Vagina (tissue), 2 donors: Measurements from ENCODE around the gene LRRC34. TPM values are rescaled to one million over a fixed set of nuclear protein-coding genes. Genes with fewer than 3 reads are reported as not detected.

Experiments
- DNase-seq, 2 donors: peaks; one replicate each; pipeline ENCODE4 v3.0.0-alpha.2; 2017; ENCODE audit errors: extremely low spot score in 2 of 2
- H3K27ac ChIP-seq: fragments of 200-600 bp; sonication (generic); one replicate; pipeline ENCODE4 v1.5.1; 2019
- H3K27me3 ChIP-seq: fragments of 200-600 bp; sonication (generic); one replicate; pipeline ENCODE4 v1.5.1; 2019
- H3K36me3 ChIP-seq, 2 donors: fragments of 200-600 bp; sonication (generic); one replicate each; pipeline ENCODE4 v1.5.1; 2017 to 2019
- H3K4me1 ChIP-seq: fragments of 200-600 bp; sonication (generic); one replicate; pipeline ENCODE4 v1.5.1; 2019
- H3K4me3 ChIP-seq, 2 donors: fragments of 200-600 bp; sonication (generic); 1 replicate in 1 of 2; 2 replicates in 1 of 2; pipeline ENCODE4 v1.5.1; 2016 to 2019
- H3K9me3 ChIP-seq: fragments of 200-600 bp; sonication (generic); one replicate; pipeline ENCODE4 v1.5.1; 2019
- CTCF ChIP-seq, 3 experiments: fragments of 450-650 bp in 2 of 3; fragments of 200-600 bp in 1 of 3; sonication (generic) in 1 of 3; IDR thresholded peaks; one replicate each; pipeline ENCODE4 v1.5.1; 2017 to 2019; ENCODE audit warnings: antibody characterized with exemption in 3 of 3, mild to moderate bottlenecking in 2 of 3, moderate library complexity in 2 of 3
- POLR2A ChIP-seq, 2 donors: fragments of 450-650 bp; IDR thresholded peaks; one replicate each; pipeline ENCODE4 v1.6.1; 2017; ENCODE audit warnings: antibody characterized with exemption in 2 of 2, mild to moderate bottlenecking in 2 of 2, moderate library complexity in 2 of 2
- POLR2AphosphoS5 ChIP-seq, 2 donors: sonication (generic); formaldehyde crosslinking; IDR thresholded peaks; one replicate each; pipeline ENCODE4 v1.9.0; 2017; ENCODE audit warnings: antibody characterized with exemption in 2 of 2, mild to moderate bottlenecking in 2 of 2, low read depth in 1 of 2; ENCODE audit not compliant: insufficient read depth in 1 of 2
- intact Hi-C: fragments of 100-400 bp; cut with DNase I; formaldehyde crosslinking; loops from one replicate; pipeline ENCODE4 v1.15.1; 2023
- total RNA-seq: library from RNA; depleted of rRNA; stranded (reverse); fragments of >200 nt; gene quantifications from one replicate; pipeline ENCODE4 v1.2.3, GENCODE V29; 2016

The LRRC34 gene
- total RNA-seq, 1 donor from 2014 or later: 0.49 TPM

- no peaks in the 10 kb centered on the region for H3K4me1 ChIP-seq
- H3K27me3 ChIP-seq: no peaks in the 10 kb centered on the region
- H3K4me3 ChIP-seq: no peak overlapping the region
- H3K36me3 ChIP-seq: no peaks in the 10 kb centered on the region
- intact Hi-C loops: no loop called here
- H3K9me3 ChIP-seq: no peaks in the 10 kb centered on the region
- no peak for TF ChIP-seq POLR2AphosphoS5 (IDR thresholded peaks at IDR 0.05; ENCODE audit: insufficient read depth in 1 of 2, low read depth in 1 of 2)
- no peak for TF ChIP-seq CTCF (IDR thresholded peaks at IDR 0.05)
- TF ChIP-seq POLR2A (IDR thresholded peaks at IDR 0.05): no peak
- no peak for DNase-seq
- H3K27ac ChIP-seq: no peak overlapping the region
Observed at GRCh38 chr3:169838511-169839030, 25.9 kb upstream of the LRRC34 start.

DNA sequence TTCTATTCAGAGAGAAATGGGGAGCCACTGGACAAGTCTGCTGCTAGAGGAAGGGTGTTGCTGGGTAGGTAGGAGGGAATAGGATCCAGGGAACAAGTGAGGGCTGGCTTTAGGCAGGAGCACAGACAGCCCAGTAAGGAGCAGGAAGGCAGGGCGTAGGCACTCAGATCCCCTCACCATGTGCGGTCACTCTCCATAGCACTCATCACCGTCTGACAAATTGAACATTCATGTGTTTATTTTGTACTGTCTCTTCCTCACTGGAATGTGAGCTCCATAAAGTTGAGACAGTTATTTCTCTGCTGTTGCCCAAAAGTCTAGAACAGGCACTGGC is 24.2 kb upstream of the LRRC34 start:
- Histone ChIP-seq H3K27ac (no peak overlapping the region), H3K27me3 (no peaks in the 10 kb centered on the region), H3K4me3 (no peak overlapping the region), H3K36me3 (no peaks in the 10 kb centered on the region), H3K4me1 (no peaks in the 10 kb centered on the region), H3K9me3 (no peaks in the 10 kb centered on the region)
- TF ChIP-seq POLR2A (IDR thresholded peaks at IDR 0.05) (no peak), POLR2AphosphoS5 (IDR thresholded peaks at IDR 0.05; ENCODE audit: insufficient read depth in 1 of 2, low read depth in 1 of 2) (no peak), CTCF (IDR thresholded peaks at IDR 0.05) (no peak)
- DNase-seq: no peak
- intact Hi-C loops: no loop called here

- TF ChIP-seq CTCF (IDR thresholded peaks at IDR 0.05): no peak
- no peak for TF ChIP-seq POLR2AphosphoS5 (IDR thresholded peaks at IDR 0.05; ENCODE audit: insufficient read depth in 1 of 2, low read depth in 1 of 2)
- TF ChIP-seq POLR2A (IDR thresholded peaks at IDR 0.05): no peak
- no peak overlapping the region for H3K27ac ChIP-seq
- H3K4me1 ChIP-seq: no peaks in the 10 kb centered on the region
- no peaks in the 10 kb centered on the region for H3K9me3 ChIP-seq
- no peaks in the 10 kb centered on the region for H3K36me3 ChIP-seq
- H3K27me3 ChIP-seq: no peaks in the 10 kb centered on the region
- no peak overlapping the region for H3K4me3 ChIP-seq
- intact Hi-C loops: no loop called here
- no peak for DNase-seq
Observed at GRCh38 chr3:169836078-169836941, 23.6 kb upstream of the LRRC34 start.

DNA sequence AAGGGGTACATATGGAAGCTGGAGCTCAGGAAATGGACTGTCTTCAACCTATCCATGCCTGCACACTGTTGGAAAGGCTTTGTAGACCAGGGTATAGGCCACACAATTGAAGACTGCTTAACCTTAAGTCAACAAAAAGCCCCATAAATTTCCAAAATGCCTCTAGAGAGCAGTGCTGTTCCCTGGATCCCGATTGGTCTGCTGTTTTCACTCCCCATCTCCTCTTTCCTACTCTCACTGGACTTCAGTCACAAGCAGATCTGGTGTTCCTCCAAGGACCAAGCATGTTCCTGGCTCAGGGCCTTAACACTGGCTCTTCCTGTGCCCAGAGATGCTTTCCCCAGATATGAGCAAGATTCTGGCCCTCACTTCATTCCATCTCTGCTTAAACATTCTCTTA is 22.8 kb upstream of the LRRC34 start:
- no peaks in the 10 kb centered on the region for H3K27me3 ChIP-seq

More for the DNA sequence above, 22.8 kb upstream of the LRRC34 start:
- H3K4me3 ChIP-seq: no peak overlapping the region
- no peaks in the 10 kb centered on the region for H3K4me1 ChIP-seq
- no peak for DNase-seq
- intact Hi-C loops: no loop called here
- TF ChIP-seq POLR2AphosphoS5 (IDR thresholded peaks at IDR 0.05; ENCODE audit: insufficient read depth in 1 of 2, low read depth in 1 of 2) (no peak), POLR2A (IDR thresholded peaks at IDR 0.05) (no peak), CTCF (IDR thresholded peaks at IDR 0.05) (no peak)
- no peaks in the 10 kb centered on the region for H3K9me3 ChIP-seq
- no peaks in the 10 kb centered on the region for H3K36me3 ChIP-seq
- H3K27ac ChIP-seq: no peak overlapping the region
